DMS53 treated with DMSO at 0.1 percent for 48 hours (cell line): Measurements from ENCODE around the gene ASIC1.
A peak's percentile ranks its signal among the peaks of the same experiment; 100 is the strongest.
"Not testable (repeated sequence)": the region's sequence is repeated elsewhere in the genome, so short reads cannot be mapped to it uniquely, and the experiment has no call there.

Source experiments
- DNase-seq: peaks from one replicate; lab custom pipeline; 2025; ENCODE audit not compliant: unreplicated experiment; lab: John Stamatoyannopoulos, UW

The ASIC1 gene

DNA sequence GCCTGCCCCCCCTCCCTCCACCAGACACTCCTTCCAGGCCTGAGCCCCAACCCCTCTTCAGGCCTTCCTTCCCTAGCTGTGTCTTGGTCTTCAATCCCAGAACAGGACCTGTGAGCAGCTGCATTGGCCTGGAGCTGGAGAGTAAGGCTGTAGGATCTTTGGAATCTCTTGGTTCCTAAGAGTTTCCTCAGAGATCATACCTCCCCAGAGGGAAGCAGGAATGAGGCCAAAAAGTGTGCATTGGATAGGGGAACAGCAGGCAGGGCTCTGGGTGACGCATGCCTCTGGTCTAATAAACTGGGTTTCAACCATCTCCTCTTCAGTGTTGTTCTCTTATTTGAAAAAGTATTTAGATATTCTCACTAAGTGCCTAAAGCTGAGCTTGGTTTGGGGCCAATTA lies 25.9 kb downstream of the ASIC1 start:
- DNase-seq = no peak

GRCh38 chr12:50084409-50084774 lies 27.0 kb downstream of the ASIC1 start:
- DNase-seq = not testable (repeated sequence)

- DNase-seq = peak; percentile 87
These were observed 27.6 kb downstream of the ASIC1 start, which contains the start of gene SMARCD1 for GRCh38 chr12:50084775-50085614. SMARCD1 (plus strand) TSS chr12:50085342; CDS start chr12:50085370, 28 bp downstream.

GRCh38 chr12:50085615-50086072 lies 28.2 kb downstream of the ASIC1 start:
- no peak for DNase-seq

GRCh38 chr12:50086148-50086547 lies 28.8 kb downstream of the ASIC1 start:
- no peak for DNase-seq

- no peak for DNase-seq
These were observed 29.8 kb downstream of the ASIC1 start for GRCh38 chr12:50087151-50087550.

GRCh38 chr12:50087995-50088394 lies 30.6 kb downstream of the ASIC1 start:
- no peak for DNase-seq

GRCh38 chr12:50088577-50089335 lies 31.4 kb downstream of the ASIC1 start:
- DNase-seq = peak; percentile 72

GRCh38 chr12:50089730-50090129 lies 32.3 kb downstream of the ASIC1 start:
- no peak for DNase-seq

GRCh38 chr12:50090391-50090790 lies 33.0 kb downstream of the ASIC1 start:
- no peak for DNase-seq

GRCh38 chr12:50097952-50098351 lies 40.6 kb downstream of the ASIC1 start:
- no peak for DNase-seq

- DNase-seq = no peak
These were observed 42.1 kb downstream of the ASIC1 start for GRCh38 chr12:50099302-50100008.

GRCh38 chr12:50100561-50100960 lies 43.2 kb downstream of the ASIC1 start:
- no peak for DNase-seq

DNA sequence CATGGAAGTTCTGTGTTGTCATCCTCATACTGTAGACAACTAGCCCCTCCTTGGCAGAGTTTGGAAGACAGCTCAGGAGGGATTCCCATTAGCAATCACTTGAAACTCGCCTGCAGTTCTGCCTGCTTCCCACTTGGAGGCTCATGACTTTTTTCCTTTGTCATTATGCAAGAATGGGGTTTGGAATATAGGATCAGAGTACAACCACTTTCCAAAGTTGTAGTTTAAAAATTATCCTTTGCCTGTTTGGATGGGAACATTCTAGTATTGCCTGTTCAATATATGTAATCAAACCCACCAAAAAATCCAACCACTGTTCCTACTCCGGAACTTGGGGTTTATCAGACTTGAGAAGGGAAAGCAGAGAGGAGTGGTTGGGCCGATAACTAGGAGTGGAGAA lies 44.3 kb downstream of the ASIC1 start:
- no peak for DNase-seq

DNA sequence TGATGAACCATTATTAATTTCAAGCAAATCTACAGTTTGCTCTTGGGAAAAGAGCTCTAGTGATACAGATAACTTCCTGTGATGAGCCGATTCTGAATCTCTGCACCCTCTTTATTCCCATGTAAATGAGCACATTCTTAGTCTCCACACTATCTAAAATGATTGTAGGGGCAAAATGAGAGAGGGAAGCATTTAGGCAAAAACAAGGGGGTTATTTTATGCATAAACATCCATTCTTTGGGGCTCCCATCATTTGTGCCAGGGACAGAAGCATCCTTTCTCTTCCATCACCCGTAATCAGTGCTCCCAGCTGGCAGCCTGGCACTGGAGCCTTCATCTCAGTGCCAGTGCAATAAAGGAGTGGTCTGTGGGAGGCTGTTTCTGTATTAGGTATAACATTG lies 44.7 kb downstream of the ASIC1 start:
- no peak for DNase-seq

- DNase-seq = no peak
These were observed 45.4 kb downstream of the ASIC1 start for GRCh38 chr12:50102646-50103309.

DNA sequence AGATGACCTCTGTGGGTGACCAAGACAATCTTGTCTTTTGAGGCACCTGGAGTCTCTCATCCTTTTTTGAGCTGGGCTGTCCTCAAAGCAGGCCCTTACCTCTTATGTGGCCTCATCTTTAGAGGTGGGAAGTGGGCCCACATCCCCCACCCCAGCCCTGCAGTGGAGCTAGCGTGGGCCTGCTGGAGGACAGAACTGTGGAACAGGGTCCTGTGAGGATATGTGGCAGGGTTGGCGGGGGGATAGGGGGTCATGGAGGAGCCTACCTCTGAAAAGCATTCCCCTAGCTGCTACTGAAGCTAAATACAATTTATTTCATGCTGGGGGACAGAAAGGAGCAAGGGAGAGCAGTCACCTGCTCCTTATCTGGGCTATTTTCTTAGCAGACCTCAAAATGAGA lies 46.0 kb downstream of the ASIC1 start:
- no peak for DNase-seq

- peak; percentile 52 for DNase-seq
These were observed 46.4 kb downstream of the ASIC1 start, which contains the start of gene GPD1 for GRCh38 chr12:50103767-50104321. GPD1 (plus strand) TSS chr12:50104008; CDS start chr12:50104051, 43 bp downstream.

DNA sequence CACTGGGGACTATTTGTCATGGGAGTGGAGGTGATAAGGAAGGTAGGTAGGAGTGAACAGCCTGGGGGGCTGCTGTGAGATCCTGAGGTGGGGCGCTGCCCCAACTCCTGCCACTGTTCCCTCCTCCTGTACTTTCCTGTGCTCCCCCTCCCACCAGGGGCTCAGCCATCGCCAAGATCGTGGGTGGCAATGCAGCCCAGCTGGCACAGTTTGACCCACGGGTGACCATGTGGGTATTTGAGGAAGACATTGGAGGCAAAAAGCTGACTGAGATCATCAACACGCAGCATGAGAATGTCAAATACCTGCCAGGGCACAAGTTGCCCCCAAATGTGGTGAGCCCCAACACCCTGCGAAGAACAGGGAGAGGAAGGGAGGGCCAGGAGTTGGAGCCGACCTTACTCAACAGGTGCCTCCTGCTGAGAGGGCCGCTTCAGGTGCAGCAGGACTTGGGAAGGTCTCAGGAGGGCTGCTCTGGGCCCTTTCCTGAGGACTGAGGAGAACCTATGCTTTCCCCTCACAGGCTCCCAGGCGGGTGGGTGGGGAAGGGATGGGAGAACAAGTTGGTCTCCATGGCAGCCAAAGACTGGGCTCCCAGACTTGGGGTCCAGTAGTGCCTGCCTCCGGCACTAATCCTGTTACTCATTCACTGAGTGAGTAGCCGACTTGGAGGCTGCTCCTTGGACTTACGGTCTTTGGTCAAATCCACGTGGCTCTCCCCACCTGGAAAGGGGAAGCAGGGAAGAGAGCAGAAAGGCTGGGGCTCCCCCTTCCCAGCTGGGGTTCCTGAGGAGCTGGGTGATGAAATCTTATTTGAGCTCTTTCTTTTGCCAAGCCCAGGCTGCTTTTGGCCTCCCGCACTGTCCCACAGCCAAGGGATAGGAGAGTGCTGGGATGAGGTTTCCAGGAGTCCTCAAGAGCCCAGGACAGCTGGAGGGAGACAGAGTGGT lies 47.3 kb downstream of the ASIC1 start:
- no peak for DNase-seq
